Measurements from ENCODE around the gene AXIN1. TPM values are rescaled to one million over a fixed set of nuclear protein-coding genes. Genes with fewer than 3 reads are reported as not detected.

AXIN1 gene
- total and polyA plus RNA-seq, 2 of the 8 experiments (the other 6 are each of a cell fraction or from before 2014, with no cell fraction given) = 12.5 to 41.9 TPM

- TF ChIP-seq GTF2F1 (IDR thresholded peaks at IDR 0.05; ENCODE audit: borderline replicate concordance, low read depth, low read length) (no peak), TCF12 (IDR thresholded peaks at IDR 0.05; ENCODE audit: low read depth, low read length) (no peak), NANOG (IDR thresholded peaks at IDR 0.05; ENCODE audit: insufficient read depth, low read depth, low read length, poor library complexity, severe bottlenecking) (no peak), SIN3A (conservative IDR thresholded peaks at IDR 0.05 in 1 of 2, IDR thresholded peaks at IDR 0.05 in 1 of 2; ENCODE audit: low read depth in 1 of 2, low read length in 2 of 2) (no peak), CBX8 (IDR thresholded peaks at IDR 0.05; ENCODE audit: borderline replicate concordance, low read depth, low read length) (no peak), RXRA (IDR thresholded peaks at IDR 0.05; ENCODE audit: insufficient read depth, low read depth, low read length) (no peak), CEBPB (IDR thresholded peaks at IDR 0.05; ENCODE audit: low read depth, low read length) (no peak), SRF (IDR thresholded peaks at IDR 0.05; ENCODE audit: low read depth, low read length) (no peak), KDM1A (IDR thresholded peaks at IDR 0.05; ENCODE audit: borderline replicate concordance, low read length) (no peak), CHD1 (IDR thresholded peaks at IDR 0.05; ENCODE audit: low read depth, low read length) (no peak)
These were observed 12.0 kb downstream of the AXIN1 start (continued) for GRCh38 chr16:340370-341091.
